A549 (cell line): ENCODE results near the gene IDH3B. TPM values are rescaled to one million over a fixed set of nuclear protein-coding genes. Genes with fewer than 3 reads are reported as not detected.

Experiments
- ATAC-seq, 2 experiments: fragments of 200-7000 bp in 1 of 2; fragments of >200 bp in 1 of 2; cut with Nextera tagmentation in 1 of 2; cut with Tn5 transposase in 1 of 2; 3 replicates each; pipeline versions ENCODE4 v1.8.0 to v1.9.1; 2018 to 2020; ENCODE audit warnings: mild to moderate bottlenecking in 1 of 2, moderate library complexity in 1 of 2
- CTCF ChIA-PET: fragments of 300-600 bp; sonication (Branson Sonifier 250); formaldehyde crosslinking; extraction: SDS; loops from one replicate; lab custom pipeline; 2021; ENCODE audit warnings: antibody characterized with exemption, inconsistent platforms; lab: Yijun Ruan, JAX
- POLR2A ChIA-PET: fragments of 350-600 bp; formaldehyde crosslinking; extraction: SDS; loops from one replicate; lab custom pipeline; 2021; ENCODE audit warnings: antibody characterized with exemption, inconsistent platforms; lab: Yijun Ruan, JAX
- DNase-seq, 2 experiments: peaks; one replicate each; pipeline versions ENCODE4 v3.0.0 to v3.0.0-alpha.2; 2011 to 2016; ENCODE audit warnings: low read depth in 1 of 2, low spot score in 1 of 2
- FAIRE-seq: peaks from 2 replicates; lab custom pipeline; 2011; peaks lifted over from hg19 to GRCh38; lab: Jason Lieb, UNC
- H3K27ac ChIP-seq, 2 experiments: fragments of >200 bp; sonication (Bioruptor Twin); formaldehyde crosslinking; 3 replicates each; pipeline ENCODE4 v1.5.1; 2016 to 2017
- H3K4me1 ChIP-seq: fragments of >200 bp; sonication (Bioruptor Twin); formaldehyde crosslinking; 3 replicates; pipeline ENCODE4 v1.6.1; 2016
- H3K4me2 ChIP-seq: fragments of >200 bp; sonication (Bioruptor Twin); formaldehyde crosslinking; 3 replicates; pipeline ENCODE4 v1.6.1; 2016
- H3K4me3 ChIP-seq: fragments of >200 bp; sonication (Bioruptor Twin); formaldehyde crosslinking; 3 replicates; pipeline ENCODE4 v1.5.1; 2016
- H3K9me3 ChIP-seq: fragments of >200 bp; sonication (Bioruptor Twin); formaldehyde crosslinking; 3 replicates; pipeline ENCODE4 v1.6.1; 2016
- CHD4 ChIP-seq: fragments of 200-600 bp; sonication (generic); IDR thresholded peaks from 2 replicates; pipeline ENCODE4 v1.6.1; 2016; ENCODE audit warnings: antibody characterized with exemption, mild to moderate bottlenecking, borderline replicate concordance
- GATA3 ChIP-seq: IDR thresholded peaks from 2 replicates; pipeline ENCODE4 v1.6.1; 2012; ENCODE audit warnings: borderline replicate concordance
- HOXB13 ChIP-seq: fragments of 250-450 bp; sonication (Bioruptor Pico); IDR thresholded peaks from 2 replicates; pipeline ENCODE4 v1.5.0; 2020; ENCODE audit warnings: low read depth, mild to moderate bottlenecking, moderate library complexity
- JUN ChIP-seq, 2 experiments: fragments of >200 bp; sonication (Bioruptor Twin); formaldehyde crosslinking; IDR thresholded peaks; 2 replicates in 1 of 2; 3 replicates in 1 of 2; pipeline ENCODE4 v1.6.1; 2016 to 2017
- JUNB ChIP-seq: fragments of >200 bp; sonication (Bioruptor Twin); formaldehyde crosslinking; IDR thresholded peaks from 2 replicates; pipeline ENCODE4 v1.6.1; 2016
- MAZ ChIP-seq: fragments of 150-350 bp; IDR thresholded peaks from 2 replicates; pipeline ENCODE4 v1.6.1; 2014; ENCODE audit warnings: antibody characterized with exemption, low read depth, low read length, borderline replicate concordance
- NPAS2 ChIP-seq: fragments of 250-450 bp; sonication (Bioruptor Pico); IDR thresholded peaks from 2 replicates; pipeline ENCODE4 v1.8.0; 2022; ENCODE audit warnings: mild to moderate bottlenecking, moderate library complexity, borderline replicate concordance
- PHF8 ChIP-seq: fragments of 200-600 bp; sonication (generic); IDR thresholded peaks from 2 replicates; pipeline ENCODE4 v1.6.1; 2016; ENCODE audit warnings: low read depth, mild to moderate bottlenecking, antibody characterized with exemption, moderate library complexity, borderline replicate concordance
- RARB ChIP-seq: fragments of 250-450 bp; sonication (Bioruptor Pico); IDR thresholded peaks from 2 replicates; pipeline ENCODE4 v1.8.0; 2021; ENCODE audit warnings: mild to moderate bottlenecking, moderate library complexity
- RNF2 ChIP-seq: fragments of 200-600 bp; sonication (generic); IDR thresholded peaks from 2 replicates; pipeline ENCODE4 v1.6.1; 2016; ENCODE audit warnings: low read depth, mild to moderate bottlenecking, antibody characterized with exemption, moderate library complexity, borderline replicate concordance
- ZFP36 ChIP-seq: fragments of 450-650 bp; IDR thresholded peaks from 2 replicates; pipeline ENCODE4 v1.6.1; 2014; ENCODE audit warnings: borderline replicate concordance; ENCODE audit not compliant: partially characterized antibody
- WGBS: methylation state at CpG from one replicate; pipeline ENCODE4 v1.1.6; 2017; ENCODE audit errors: missing lambda C conversion rate; 5-methylcytosine and 5-hydroxymethylcytosine counted together
- polyA plus RNA-seq, 4 experiments: library from polyadenylated mRNA; depleted of rRNA in 3 of 4; stranded (reverse); fragments of >200 nt; fragmentation: RNase III in 1 of 4; extraction: RNeasy Plus Mini Kit Qiagen cat#74134 plus additional on column Dnase treatment in 1 of 4; gene quantifications; 2 replicates in 3 of 4; 3 replicates in 1 of 4; pipeline ENCODE4 v1.2.3, GENCODE V29; 2011 to 2017
- TF ChIP-seq, protein P1 (sequence below): IDR thresholded peaks from 2 replicates; pipeline ENCODE4 v1.6.1; 2012
- TF ChIP-seq, protein P2 (sequence below): IDR thresholded peaks from 2 replicates; pipeline ENCODE4 v1.6.1; 2012; ENCODE audit warnings: low read depth, borderline replicate concordance
- TF ChIP-seq, protein P3 (sequence below): fragments of 150-350 bp; IDR thresholded peaks from 2 replicates; pipeline ENCODE4 v1.6.1; 2014; ENCODE audit warnings: low read depth, mild to moderate bottlenecking, low read length
- TF ChIP-seq, protein P4 (sequence below): fragments of 200-600 bp; sonication (generic); IDR thresholded peaks from 2 replicates; pipeline ENCODE4 v1.6.1; 2016; ENCODE audit warnings: antibody characterized with exemption, mild to moderate bottlenecking, moderate library complexity

IDH3B gene
- polyA plus RNA-seq, 2 of the 4 experiments (the other 2 are of a cell fraction), result 154 to 200 TPM

DNA sequence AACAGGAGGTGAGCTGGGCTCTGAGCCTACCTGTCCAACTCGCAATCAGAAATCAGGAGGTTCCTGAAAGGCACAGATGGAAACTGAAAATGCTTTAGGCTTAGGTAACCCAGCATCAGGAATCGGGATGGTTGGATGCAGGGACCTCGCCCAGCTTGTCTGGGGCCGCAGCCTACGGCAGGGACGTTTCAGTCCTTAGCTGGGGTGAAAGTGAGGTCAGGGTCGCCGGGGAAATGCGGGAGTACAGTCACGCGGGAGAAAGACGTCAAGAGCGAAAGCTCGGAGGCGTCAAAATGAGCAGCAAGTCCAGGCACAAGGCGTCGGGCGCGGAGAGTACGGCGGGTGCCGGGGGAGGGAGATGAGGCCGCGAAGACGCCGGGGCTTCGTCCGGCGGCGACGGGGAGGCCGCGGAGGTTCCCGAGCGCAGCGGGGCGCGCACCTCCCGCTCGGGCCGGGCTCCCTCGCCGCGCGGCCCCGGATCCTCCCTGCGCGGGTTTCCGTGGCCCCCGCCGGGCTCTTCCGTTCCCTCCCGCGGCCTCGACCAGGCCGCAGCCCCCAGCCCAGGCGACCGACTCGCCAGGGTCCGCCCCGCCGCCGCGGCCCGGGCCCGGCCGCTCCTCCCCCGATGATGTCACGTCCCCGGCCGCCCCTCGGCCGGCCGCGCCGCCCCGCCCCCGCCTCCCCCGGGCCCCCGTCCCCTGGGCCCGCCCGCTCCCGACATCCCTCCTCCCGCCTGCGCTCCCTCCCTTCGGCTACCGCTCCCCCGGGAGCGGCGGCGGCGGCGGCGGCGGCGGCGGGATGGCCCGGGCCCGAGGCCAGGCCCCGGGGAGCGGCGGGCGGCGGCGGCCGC, 28.2 kb upstream of the IDH3B start, which contains the start of gene EBF4:
Gene EBF4, plus strand, starts transcription at position 745 of the 850 bp plus-strand sequence. CDS start 866 bp downstream, outside the sequence.
- TF ChIP-seq, protein P1, sequence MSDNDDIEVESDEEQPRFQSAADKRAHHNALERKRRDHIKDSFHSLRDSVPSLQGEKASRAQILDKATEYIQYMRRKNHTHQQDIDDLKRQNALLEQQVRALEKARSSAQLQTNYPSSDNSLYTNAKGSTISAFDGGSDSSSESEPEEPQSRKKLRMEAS, result peak; percentile 70
- TF ChIP-seq RARB (CRISPR knock-in tag), result no peak
- TF ChIP-seq, protein P2, sequence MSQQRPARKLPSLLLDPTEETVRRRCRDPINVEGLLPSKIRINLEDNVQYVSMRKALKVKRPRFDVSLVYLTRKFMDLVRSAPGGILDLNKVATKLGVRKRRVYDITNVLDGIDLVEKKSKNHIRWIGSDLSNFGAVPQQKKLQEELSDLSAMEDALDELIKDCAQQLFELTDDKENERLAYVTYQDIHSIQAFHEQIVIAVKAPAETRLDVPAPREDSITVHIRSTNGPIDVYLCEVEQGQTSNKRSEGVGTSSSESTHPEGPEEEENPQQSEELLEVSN, result peak; percentile 82
- 45% methylated on average over 60 of the region's 106 CpGs for WGBS
- ATAC-seq, result peak in 1 of 2 experiments; percentile 21; a peak in 5 of 6 replicates
- DNase-seq, result peak; percentile 26 to 69
- Histone ChIP-seq H3K4me2 (peak within 1 kb of the TSS; percentile 90), H3K9me3 (no peaks in the 10 kb centered on the region), H3K4me1 (peaks cover 8% of the 10 kb centered on the region; the same call in 1 of the 3 replicates), H3K4me3 (peak within 1 kb of the TSS; percentile 88), H3K27ac (peak within 1 kb of the TSS; percentile 23 to 86)
- POLR2A ChIA-PET, result interaction anchor here (1.3 to 2.0 kb wide), 2 partner anchors 40 to 222 kb away, joined by 4 to 5 read pairs; partner anchors contain the start of genes NOP56 and SNRPB
- no peak for FAIRE-seq
- CTCF ChIA-PET, result interaction anchor here (0.6 to 2.0 kb wide), 7 partner anchors 15 to 640 kb away, joined by 3 to 9 read pairs (median 4); no protein-coding TSS in a partner anchor

DNA sequence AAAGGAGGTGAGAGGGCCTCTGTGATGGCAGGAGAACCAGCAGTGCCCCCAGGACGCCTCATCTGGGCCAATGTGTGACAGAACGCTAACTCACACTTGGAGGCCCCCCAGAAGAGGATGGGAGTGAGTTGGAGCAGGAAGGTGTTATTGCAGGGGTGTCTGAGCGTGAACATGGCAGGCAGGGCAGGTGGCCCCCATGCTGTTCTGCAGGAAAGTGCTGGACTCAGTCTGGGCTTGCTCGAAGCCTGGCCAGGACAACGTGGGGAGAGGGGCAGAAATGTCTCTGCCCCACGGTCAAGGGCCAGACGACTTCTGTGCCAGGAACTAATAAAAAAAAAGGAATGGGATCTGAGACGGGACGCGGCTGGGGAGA, 27.6 kb upstream of the IDH3B start:
- no peak for FAIRE-seq
- no peak for DNase-seq
- ChIA-PET CTCF (interaction anchor here (0.6 to 1.1 kb wide), 6 partner anchors 15 to 641 kb away, joined by 3 to 4 read pairs (median 3); no protein-coding TSS in a partner anchor), POLR2A (no interaction called here)
- H3K4me1 ChIP-seq, result peaks cover 8% of the 10 kb centered on the region; the same call in 1 of the 3 replicates
- no peak overlapping the region for H3K27ac ChIP-seq
- 88% methylated on average over 10 of the region's 10 CpGs for WGBS
- ATAC-seq, result peak in 1 of 2 experiments; percentile 10; a peak in 3 of 6 replicates
- H3K9me3 ChIP-seq, result no peaks in the 10 kb centered on the region
- TF ChIP-seq, protein P3, sequence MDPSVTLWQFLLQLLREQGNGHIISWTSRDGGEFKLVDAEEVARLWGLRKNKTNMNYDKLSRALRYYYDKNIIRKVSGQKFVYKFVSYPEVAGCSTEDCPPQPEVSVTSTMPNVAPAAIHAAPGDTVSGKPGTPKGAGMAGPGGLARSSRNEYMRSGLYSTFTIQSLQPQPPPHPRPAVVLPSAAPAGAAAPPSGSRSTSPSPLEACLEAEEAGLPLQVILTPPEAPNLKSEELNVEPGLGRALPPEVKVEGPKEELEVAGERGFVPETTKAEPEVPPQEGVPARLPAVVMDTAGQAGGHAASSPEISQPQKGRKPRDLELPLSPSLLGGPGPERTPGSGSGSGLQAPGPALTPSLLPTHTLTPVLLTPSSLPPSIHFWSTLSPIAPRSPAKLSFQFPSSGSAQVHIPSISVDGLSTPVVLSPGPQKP, result no peak
- no peak for TF ChIP-seq ZFP36
- TF ChIP-seq, protein P4, sequence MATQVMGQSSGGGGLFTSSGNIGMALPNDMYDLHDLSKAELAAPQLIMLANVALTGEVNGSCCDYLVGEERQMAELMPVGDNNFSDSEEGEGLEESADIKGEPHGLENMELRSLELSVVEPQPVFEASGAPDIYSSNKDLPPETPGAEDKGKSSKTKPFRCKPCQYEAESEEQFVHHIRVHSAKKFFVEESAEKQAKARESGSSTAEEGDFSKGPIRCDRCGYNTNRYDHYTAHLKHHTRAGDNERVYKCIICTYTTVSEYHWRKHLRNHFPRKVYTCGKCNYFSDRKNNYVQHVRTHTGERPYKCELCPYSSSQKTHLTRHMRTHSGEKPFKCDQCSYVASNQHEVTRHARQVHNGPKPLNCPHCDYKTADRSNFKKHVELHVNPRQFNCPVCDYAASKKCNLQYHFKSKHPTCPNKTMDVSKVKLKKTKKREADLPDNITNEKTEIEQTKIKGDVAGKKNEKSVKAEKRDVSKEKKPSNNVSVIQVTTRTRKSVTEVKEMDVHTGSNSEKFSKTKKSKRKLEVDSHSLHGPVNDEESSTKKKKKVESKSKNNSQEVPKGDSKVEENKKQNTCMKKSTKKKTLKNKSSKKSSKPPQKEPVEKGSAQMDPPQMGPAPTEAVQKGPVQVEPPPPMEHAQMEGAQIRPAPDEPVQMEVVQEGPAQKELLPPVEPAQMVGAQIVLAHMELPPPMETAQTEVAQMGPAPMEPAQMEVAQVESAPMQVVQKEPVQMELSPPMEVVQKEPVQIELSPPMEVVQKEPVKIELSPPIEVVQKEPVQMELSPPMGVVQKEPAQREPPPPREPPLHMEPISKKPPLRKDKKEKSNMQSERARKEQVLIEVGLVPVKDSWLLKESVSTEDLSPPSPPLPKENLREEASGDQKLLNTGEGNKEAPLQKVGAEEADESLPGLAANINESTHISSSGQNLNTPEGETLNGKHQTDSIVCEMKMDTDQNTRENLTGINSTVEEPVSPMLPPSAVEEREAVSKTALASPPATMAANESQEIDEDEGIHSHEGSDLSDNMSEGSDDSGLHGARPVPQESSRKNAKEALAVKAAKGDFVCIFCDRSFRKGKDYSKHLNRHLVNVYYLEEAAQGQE, result no peak
- TF ChIP-seq NPAS2 (CRISPR knock-in tag), result no peak
- TF ChIP-seq PHF8, result no peak
- no peak for TF ChIP-seq JUN (IDR thresholded peaks at IDR 0.05)
- TF ChIP-seq HOXB13 (CRISPR knock-in tag), result no peak
- no peak for TF ChIP-seq GATA3
- TF ChIP-seq CHD4, result no peak
- TF ChIP-seq JUNB, result no peak
- TF ChIP-seq MAZ, result no peak
- TF ChIP-seq RNF2, result no peak
- TF ChIP-seq, all 56 proteins: peak for 0
- Histone ChIP-seq H3K4me2 (peak overlapping the region; percentile 90), H3K4me3 (peak overlapping the region; percentile 88; the same call in 1 of the 3 replicates)
